ENCODE results near the gene ISLR2. TPM values are rescaled to one million over a fixed set of nuclear protein-coding genes. Genes with fewer than 3 reads are reported as not detected.
"Not testable (repeated sequence)": the region's sequence is repeated elsewhere in the genome, so short reads cannot be mapped to it uniquely, and the experiment has no call there.

ISLR2 gene, protein sequence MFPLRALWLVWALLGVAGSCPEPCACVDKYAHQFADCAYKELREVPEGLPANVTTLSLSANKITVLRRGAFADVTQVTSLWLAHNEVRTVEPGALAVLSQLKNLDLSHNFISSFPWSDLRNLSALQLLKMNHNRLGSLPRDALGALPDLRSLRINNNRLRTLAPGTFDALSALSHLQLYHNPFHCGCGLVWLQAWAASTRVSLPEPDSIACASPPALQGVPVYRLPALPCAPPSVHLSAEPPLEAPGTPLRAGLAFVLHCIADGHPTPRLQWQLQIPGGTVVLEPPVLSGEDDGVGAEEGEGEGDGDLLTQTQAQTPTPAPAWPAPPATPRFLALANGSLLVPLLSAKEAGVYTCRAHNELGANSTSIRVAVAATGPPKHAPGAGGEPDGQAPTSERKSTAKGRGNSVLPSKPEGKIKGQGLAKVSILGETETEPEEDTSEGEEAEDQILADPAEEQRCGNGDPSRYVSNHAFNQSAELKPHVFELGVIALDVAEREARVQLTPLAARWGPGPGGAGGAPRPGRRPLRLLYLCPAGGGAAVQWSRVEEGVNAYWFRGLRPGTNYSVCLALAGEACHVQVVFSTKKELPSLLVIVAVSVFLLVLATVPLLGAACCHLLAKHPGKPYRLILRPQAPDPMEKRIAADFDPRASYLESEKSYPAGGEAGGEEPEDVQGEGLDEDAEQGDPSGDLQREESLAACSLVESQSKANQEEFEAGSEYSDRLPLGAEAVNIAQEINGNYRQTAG
- total RNA-seq (2014; rRNA removed; shearing (Covaris generic)): not detected in 2 replicates

DNA sequence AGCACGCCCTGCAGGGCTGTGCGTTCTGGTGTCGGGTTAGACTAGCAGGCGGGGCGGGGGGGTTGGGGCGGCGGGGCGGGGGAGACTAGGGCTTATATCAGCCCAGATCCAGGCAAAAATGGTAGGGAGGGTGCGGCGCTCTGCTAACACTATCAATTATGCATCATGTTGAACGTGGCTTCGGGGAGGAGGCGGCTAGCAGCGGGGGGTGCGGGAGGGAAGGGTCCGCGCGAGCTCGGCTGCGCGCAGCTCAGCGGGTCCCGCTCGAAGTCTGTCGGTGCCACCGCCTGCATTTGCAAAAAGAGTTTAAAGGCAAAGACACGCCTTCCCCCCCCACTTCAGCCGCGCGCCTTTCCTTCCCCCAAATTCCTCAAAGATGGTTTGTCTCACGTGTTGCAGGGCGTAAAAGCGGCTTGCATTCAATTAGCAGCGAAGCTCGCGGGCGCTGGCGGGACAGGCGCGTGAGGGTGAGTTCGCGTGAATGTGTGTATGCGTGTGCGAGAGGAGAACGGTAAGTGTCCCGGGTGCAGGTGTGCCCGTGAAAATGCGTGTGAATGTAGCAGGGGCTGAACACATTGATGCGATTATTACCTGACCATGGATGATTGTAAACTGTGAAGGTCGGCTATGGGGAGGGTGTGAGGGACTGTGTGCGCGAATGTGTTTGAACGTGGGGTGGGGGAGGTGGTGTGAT lies at the start of gene ISLR2:
TSS of gene ISLR2 (plus strand) at position 432 of the 694 bp plus-strand sequence. CDS start 2,169 bp downstream, outside the sequence.
- DNase-seq (ENCODE audit: low spot score): no peak
- in situ Hi-C loops (cut with HindIII; ENCODE audit: low sequenced_read_pairs): no loop called here

DNA sequence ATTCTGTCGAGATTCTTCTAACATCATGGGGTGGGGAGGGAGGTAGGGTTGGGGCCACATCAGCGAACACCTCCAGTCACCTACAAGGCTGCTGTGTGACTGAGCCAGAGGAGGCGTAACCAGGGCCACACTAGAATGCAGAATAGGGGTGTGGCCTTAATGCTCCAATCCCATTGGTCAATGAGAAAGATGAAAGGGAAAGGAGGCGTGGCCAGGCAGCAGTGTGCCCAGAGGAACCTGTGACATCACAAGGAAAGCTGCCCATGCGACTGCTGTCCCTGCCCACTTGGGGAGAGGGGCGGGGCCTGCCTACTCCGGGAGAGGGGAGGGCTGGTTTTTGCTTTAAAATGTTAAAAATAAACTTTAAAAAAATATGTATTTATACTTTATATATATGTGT lies 47.9 kb upstream of the ISLR2 start, which contains the start of gene GOLGA6A:
TSS of gene GOLGA6A (minus strand) at position 101 of the 400 bp plus-strand sequence. CDS start at position 60, 41 bp downstream.
- DNase-seq (ENCODE audit: low spot score); in situ Hi-C loops (cut with HindIII; ENCODE audit: low sequenced_read_pairs): not testable (repeated sequence)

DNA sequence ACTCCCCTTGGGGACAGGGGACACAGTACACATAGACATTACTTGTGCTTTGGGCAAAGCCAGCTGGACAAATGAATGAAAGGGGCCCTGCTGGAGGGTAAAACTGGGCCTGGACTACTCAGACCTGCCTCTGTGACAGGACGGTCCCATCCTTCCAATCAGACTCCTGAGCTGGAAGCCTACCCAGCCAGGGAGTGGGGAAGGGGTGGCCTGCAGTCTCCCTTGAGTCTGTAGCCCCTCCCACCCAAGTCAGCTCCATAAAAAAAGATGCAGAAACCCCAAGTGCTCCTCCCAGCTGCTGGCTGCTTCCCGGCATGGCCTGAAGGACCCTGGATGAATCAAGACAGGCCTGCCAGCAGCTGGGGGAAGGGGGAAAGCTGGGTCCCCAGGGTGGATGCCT lies 35.8 kb upstream of the ISLR2 start:
- in situ Hi-C loops (cut with HindIII; ENCODE audit: low sequenced_read_pairs); DNase-seq (ENCODE audit: low spot score): not testable (repeated sequence)

GRCh38 chr15:74095610-74096009 lies 34.8 kb upstream of the ISLR2 start:
- DNase-seq (ENCODE audit: low spot score); in situ Hi-C loops (cut with HindIII; ENCODE audit: low sequenced_read_pairs): not testable (repeated sequence)

GRCh38 chr15:74096753-74097474 lies 33.5 kb upstream of the ISLR2 start:
- in situ Hi-C loops (cut with HindIII; ENCODE audit: low sequenced_read_pairs); DNase-seq (ENCODE audit: low spot score): not testable (repeated sequence)

DNA sequence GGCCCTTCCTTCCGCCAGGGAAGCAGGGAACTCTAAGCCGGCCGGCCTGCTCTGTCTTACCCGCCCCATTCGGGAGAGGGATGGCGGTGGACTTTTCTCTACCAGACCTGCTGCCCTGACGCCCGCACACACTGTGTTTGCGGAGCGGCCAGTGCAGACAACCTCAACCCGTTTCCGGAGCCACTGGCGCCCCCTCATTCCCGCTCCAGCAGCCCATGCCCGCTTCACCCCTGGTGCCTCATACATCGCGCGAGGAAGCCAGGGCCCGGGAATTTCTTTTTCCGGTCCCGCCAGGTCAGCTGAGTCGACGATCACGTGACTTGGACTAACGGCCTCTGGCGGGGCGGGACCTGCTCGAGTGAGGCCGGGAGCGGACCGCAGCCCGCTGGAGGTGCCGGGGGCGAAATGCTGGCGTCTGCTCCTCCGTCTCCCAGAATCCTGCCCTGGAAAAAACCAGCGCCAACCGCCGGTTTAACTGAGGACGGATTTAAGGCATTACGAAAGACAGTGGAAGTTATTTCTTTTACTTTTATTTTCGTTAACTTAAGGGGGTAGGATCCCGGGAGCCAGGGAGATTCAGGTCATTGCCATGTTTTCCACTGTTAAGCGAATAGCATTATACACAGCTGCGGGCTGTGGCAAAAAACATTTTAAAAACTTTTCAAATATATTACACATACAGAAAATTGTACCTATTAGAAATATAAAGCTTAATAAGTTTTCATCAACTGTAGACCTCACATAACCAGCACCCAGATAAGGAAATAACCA lies 30.2 kb upstream of the ISLR2 start:
- in situ Hi-C loops (cut with HindIII; ENCODE audit: low sequenced_read_pairs): not testable (repeated sequence)
- DNase-seq (ENCODE audit: low spot score): peak; percentile 88

- in situ Hi-C loops (cut with HindIII; ENCODE audit: low sequenced_read_pairs): no loop called here
- no peak for DNase-seq (ENCODE audit: low spot score)
These were observed 22.3 kb upstream of the ISLR2 start for GRCh38 chr15:74108111-74108510.

DNA sequence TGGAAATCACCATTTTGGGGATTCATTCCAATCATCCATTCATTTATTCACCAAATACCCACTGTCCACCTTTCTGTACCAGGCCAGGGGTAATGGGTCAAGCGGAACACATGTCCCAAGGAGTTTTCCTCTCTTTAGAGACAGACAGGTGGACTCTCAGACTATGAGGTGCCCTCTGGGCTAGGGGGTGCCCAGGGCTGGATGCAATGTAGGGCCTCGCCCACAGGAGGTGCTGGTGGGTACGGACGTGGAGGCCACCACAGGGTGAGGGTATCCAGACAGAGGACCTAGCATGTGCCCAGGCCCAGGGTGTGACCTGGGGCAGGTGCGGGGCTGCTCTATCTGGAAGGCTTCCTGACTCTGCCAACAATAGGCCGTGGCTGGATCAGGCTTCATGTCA lies 21.8 kb upstream of the ISLR2 start:
- DNase-seq (ENCODE audit: low spot score); in situ Hi-C loops (cut with HindIII; ENCODE audit: low sequenced_read_pairs): not testable (repeated sequence)

DNA sequence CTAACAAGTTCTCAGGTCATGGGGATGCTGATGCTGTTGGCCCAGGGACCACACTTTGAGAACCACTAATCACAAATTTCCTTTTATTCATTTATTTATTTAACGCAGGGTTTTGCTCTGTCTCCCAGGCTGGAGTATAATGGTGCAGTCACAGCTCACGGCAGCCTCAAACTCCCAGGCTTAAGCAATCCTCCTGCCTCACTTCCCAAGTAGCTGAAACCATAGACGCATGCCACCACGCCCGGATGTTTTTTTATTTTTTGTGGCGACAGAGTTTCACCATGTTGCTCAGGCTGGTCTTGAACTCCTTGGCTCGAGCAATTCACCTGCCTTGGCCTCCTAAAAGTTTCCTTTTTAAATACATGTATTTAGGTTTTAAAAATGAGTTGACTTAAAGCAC lies 20.7 kb upstream of the ISLR2 start:
- no peak for DNase-seq (ENCODE audit: low spot score)
- in situ Hi-C loops (cut with HindIII; ENCODE audit: low sequenced_read_pairs): no loop called here

GRCh38 chr15:74120426-74120825 lies 10.0 kb upstream of the ISLR2 start:
- in situ Hi-C loops (cut with HindIII; ENCODE audit: low sequenced_read_pairs): no loop called here
- DNase-seq (ENCODE audit: low spot score): no peak

DNA sequence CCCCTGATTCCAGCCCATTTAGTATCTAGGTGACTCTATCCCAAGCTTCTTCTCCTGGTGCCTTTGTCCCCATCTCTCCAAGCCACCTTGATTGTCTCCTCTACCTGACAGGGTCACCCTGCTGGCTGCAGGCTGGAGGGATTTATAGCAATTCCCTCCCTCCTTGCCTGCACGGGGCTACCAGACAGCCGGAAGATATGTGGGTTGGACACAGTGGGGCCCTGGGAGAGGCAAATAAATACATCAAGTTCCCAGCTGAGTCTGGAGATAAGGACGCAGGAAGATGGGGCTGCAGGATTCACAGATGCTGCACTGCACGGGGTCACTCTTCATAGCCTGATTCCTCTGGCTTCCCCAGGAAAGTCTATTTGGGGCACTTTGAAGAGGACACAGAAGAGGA lies 9.3 kb upstream of the ISLR2 start:
- no peak for DNase-seq (ENCODE audit: low spot score)
- in situ Hi-C loops (cut with HindIII; ENCODE audit: low sequenced_read_pairs): no loop called here

DNA sequence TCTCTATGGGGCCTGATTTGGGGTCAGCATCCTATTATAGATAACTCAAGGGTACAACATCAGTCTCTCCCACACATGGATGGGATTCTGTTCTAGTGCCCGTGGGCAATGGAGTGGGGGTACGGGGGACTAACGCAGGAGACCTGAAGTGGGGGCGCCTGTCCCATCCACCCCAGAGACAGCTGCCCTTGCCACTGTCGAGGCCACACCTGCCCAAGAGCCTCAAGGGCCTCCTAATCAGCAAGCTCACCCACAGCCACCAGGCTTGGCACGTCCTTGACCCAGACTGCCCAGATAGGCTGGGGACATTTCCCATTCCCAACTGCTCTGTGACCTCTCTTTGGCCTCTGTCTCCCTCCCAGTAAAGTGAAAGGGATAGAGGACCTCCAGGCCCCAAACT lies 8.5 kb upstream of the ISLR2 start:
- in situ Hi-C loops (cut with HindIII; ENCODE audit: low sequenced_read_pairs): no loop called here
- DNase-seq (ENCODE audit: low spot score): no peak

DNA sequence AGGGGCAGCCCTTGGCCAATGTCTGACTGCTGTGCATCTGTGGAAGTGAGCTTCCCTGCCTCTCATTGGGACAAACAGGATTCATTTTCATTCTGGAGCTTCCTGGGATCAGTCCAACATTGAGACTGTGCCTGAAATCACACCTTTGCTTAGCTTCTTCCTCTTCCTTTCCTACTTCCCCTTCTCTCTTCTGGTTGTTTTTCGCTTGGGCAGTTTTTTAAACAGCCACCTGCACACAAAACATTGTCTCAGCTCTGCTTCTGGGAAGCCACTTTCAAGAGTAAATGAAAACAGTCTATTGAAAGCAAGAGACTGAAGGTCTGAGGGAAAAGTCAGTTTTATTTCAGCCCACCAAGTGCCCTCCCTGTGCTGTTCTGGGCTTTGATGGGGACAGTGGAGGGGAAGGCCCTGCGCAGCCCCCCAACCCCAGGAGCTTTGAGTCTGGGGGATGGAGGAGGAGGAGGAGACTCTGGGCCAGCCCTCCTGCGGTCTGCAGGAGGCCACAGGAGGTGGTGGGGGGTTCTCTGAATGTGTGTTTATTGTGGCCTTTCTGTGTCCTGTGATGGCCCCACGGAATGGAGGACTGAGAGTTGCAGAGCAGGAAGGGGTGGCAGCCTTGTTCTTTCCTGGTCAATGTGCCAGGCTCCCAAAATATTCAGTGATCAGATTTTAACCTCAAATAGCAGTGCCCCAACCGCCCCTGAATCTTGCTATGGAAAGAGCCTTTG lies 7.8 kb upstream of the ISLR2 start:
- in situ Hi-C loops (cut with HindIII; ENCODE audit: low sequenced_read_pairs): no loop called here
- DNase-seq (ENCODE audit: low spot score): no peak

DNA sequence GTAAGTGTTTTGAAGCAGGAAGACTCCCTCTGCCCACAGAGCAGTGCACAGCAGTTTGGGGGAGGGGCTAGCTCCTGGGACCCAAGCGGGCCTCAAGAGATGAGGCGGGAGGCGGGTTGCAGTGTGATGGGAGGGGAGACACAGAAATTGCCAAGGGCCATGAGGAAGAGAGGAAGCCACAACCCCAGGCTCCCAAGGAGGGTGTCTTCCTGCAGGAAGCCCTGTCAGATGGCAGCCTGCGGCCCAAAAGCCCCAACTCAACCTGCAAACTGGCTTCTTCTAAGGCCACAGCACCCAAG lies 7.3 kb upstream of the ISLR2 start:
- DNase-seq (ENCODE audit: low spot score): no peak
- in situ Hi-C loops (cut with HindIII; ENCODE audit: low sequenced_read_pairs): no loop called here

DNA sequence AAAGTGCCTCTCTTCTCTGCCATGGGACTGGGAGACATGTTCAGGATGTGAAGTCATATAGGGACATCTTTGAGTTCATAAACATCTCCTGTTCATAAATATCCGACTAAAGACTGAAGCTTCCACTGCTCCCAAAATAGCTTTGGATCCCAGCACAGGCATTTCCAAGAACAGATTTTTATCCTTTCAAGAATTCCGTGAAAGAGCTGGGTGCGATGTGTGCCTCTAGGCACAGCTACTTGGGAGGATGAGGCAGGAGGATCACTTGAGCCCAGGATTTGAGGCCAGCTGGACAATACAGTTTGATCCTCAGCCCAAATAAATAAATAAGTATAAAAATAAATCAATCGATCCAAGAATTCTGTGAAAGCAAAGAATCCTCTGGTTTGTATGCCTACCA lies 6.7 kb upstream of the ISLR2 start:
- DNase-seq (ENCODE audit: low spot score): no peak
- in situ Hi-C loops (cut with HindIII; ENCODE audit: low sequenced_read_pairs): no loop called here

DNA sequence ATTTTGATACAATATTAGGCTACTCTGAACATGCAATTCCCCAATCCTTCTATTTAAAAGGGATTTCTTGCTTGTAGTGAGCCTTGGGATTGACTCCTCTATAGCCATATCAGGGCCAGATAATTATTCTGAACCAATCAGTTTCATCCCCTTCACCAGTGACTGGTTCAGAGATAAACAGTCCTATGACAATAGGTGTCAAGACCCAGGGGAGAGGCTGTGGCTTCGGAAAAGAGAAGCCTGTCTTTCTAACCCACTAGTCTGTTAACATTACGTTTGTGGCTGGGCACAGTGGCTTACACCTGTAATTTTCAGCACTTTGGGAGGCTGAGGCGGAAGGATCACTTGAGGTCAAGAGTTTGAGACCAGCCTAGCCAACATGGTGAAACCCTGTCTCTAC lies 6.2 kb upstream of the ISLR2 start:
- DNase-seq (ENCODE audit: low spot score): no peak
- in situ Hi-C loops (cut with HindIII; ENCODE audit: low sequenced_read_pairs): no loop called here

DNA sequence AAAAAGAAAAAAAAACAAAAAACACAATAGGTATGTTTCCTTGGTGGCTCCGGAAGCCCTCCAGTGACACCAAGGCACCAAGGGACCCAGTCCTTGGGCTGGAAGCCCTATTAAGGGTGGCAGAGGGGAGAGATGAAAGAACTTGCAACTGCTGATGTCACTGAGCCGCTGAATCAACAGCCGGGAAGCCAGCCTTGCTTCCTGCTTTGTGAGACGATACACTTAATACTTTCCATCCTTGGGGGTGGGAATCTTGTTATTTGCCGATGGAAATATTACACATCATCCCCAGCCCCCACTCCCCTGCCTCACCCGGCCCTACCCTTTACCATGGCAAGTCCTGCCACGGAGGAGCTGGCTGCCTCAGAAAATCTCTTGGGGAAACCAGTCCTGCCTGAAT lies 5.6 kb upstream of the ISLR2 start:
- in situ Hi-C loops (cut with HindIII; ENCODE audit: low sequenced_read_pairs): no loop called here
- no peak for DNase-seq (ENCODE audit: low spot score)
